GM18868 (cell line): ENCODE data around the gene ARHGEF25.
A peak's percentile ranks its signal among the peaks of the same experiment; 100 is the strongest.
"Not testable (repeated sequence)": the region's sequence is repeated elsewhere in the genome, so short reads cannot be mapped to it uniquely, and the experiment has no call there.

Source experiments
- ATAC-seq: cut with Tn5 transposase; IDR thresholded peaks from one replicate; pipeline ENCODE4 v1.9.1; 2021; ENCODE audit warnings: mild to moderate bottlenecking, moderate library complexity; ENCODE audit not compliant: unreplicated experiment

ARHGEF25 gene

DNA sequence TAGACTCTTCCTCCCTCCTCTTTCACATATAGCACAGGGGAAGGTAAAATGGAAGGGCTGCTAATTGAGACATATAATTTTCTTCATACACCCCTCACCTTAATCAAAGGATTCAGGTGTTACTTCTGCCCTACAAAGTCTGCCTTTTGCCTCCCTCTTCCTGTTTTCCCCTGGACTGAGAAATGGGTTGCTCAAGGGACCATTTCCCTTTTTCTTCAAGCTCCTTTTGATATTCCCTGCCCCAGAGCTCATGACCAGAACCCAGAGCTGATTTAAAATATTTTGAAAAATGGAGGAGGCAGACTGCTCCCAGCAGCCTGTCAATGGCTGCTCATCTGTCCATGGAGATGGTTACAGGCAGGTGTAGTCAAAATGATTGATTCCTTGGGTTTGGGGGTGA, 26.5 kb upstream of the ARHGEF25 start:
- no peak for ATAC-seq

DNA sequence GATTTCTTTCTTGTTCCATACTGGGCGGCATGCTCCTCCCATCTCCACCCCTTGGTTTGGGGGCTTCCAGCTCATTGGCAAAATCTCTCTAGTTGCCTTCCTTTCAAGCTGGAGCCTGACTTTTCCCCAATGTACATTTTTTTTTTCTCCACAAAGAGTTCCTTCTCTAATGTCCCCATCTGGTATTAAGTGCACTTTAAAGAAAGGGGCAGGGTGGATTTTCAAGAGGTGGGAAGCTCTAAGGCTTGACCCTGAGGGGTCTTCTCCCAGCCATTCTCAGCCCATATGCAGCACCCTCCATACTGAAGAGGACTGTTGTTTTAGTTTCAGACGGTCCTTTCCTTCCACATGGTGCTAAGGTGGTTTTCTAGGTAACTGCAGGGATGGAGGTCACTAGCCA, 26.1 kb upstream of the ARHGEF25 start:
- ATAC-seq = no peak

DNA sequence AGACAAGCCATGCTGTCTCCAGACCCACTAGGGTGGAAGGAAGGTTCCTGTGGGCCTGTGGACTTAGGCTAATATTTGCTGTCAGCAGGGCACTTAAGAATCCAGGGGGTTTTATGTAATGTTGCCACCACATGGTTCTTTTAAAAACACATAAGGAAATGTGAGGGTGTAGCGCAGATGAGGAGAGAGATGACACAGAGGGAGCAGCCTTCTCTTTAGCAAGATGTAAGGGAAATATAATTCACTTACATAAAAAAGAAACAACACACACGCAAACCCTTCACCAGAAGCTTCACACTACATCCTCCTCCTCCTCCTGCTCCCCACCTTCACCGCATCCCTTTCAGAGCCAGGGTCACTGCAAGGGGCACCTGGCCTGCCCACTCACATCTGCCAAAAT, 25.1 kb upstream of the ARHGEF25 start:
- no peak for ATAC-seq

DNA sequence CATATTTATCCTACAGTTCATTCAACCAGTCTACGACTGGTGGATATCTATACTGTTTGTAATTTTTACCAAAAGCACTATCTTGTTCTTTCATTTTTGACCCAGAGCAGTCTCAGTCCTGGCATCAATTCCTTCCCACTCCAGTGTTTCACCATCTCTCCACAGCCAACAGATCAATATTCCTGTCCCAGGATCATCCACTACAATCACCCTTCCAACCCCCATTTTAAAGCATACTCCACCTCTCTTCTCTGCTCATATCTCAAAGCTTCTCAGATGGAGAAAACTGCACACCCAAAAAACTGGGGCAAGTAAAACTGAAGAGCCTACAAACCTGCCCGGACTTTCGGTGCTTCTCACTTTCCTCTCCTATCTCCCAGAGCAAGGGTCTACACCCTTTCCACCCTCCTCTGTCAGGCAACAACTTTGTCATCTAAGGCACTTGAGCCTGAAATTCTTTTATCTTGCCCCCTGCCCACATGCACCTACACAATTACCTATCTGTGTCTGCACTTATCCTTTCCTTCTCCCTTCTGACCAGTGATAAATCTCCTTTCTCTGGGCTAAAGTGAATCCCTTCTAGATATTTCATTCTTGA, 24.3 kb upstream of the ARHGEF25 start:
- no peak for ATAC-seq

DNA sequence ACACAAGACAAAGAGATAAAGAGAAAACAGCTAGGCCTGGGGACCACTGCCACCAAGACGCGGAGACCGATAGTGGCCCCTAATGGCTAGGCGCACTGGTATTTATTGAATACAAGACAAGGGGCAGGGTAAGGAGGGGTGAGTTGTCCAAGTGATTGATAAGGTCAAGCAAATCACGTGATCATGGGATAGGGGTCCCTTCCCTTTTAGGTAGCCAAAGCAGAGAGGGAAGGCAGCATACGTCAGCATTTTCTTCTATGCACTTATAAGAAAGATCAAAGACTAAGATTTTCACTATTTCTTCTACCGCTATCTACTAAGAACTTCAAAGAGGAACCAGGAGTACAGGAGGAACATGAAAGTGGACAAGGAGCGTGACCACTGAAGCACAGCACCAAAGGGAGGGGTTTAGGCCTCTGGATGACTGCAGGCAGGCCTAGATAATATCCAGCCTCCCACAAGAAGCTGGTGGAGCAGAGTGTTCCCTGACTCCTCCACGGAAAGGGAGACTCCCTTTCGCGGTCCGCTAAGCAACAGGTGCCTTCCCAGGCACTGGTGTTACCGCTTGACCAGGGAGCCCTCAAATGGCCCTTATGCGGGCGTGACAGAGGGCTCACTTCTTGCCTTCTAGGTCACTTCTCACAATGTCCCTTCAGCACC, 22.2 kb upstream of the ARHGEF25 start:
- ATAC-seq = not testable (repeated sequence)

DNA sequence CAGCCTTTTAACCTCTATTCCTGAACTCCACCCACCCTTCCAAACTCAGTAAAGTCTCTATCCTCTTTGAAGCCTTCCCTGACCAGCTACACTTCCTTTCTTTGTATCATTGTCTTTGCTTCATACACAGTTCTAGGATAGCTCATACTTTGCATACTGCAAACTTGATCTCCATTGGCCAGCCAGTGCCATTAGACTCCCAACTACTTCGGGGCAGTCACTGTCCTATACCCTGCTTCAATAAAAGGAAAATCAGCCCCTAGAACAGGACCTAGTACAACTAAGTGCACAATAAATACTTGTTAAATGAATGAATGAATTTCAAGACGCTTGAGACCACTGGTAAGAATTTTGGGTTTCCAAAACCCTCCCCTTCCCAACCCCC, 20.8 kb upstream of the ARHGEF25 start:
- ATAC-seq = no peak

DNA sequence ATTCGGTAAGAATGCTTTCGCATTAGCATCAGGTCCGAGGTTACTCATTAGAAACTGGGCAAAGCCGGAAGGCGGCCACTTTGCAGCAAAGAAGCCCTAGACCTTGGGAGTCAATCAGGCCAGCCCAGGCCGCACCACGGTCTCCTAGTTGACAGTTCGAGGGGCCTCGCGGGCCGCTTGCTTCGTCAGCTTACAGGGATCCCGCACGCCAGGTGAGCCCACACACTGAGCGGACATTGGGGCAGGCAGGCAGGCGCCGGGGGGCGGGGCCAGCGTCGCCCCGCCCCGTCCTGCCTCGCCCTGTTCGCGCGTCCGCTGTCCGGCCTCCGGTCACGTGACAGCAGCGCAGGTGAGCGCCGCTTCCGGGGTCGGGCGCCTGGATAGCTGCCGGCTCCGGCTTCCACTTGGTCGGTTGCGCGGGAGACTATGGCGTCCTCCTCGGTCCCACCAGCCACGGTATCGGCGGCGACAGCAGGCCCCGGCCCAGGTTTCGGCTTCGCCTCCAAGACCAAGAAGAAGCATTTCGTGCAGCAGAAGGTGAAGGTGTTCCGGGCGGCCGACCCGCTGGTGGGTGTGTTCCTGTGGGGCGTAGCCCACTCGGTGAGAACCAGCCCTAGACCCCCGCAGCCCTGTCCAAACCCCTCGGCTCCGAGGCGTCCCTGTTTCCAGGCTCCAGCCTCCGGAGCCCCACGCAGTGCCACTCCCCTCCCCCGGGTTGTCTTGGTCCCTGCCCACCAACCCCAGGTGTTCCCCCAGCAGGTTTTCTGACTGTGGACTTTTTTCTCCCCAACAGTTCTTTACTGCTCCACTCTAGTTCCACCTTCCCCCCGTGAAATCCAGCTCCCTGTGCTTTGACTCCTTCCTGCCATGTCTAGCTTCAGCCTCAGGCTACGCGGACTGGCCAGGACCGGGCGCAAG, 20.1 kb upstream of the ARHGEF25 start, which contains the start of gene PIP4K2C:
PIP4K2C (plus strand) TSS at position 329 of the 918 bp plus-strand sequence; CDS start at position 427, 98 bp downstream.
- ATAC-seq = peak; percentile 99

DNA sequence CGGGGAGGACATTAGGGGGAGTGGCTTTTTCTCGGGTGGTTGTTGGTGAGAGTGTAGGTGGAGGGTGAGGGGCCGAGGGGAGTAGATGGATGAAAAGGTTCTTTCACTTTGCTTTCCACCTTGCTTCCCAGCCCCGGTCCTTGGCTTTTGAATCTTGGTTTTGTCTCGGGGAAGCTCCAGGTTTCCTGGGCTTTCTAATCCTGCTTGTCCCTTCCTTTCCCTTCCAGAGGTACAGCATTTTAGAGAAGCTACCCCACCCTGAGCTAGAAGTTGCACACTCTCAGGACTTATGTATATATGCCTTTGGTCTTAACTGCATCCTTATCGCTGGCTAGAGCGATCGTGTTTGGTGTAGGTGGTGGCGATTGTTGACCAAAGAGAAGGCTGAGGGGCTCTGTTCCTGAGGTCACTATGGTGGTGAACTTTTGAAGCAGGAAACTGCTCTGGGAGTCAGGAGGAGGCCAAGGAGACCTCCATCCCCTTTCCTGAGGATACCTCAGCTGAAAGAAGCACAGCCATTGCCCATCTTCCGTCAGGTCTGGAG, 19.4 kb upstream of the ARHGEF25 start:
- ATAC-seq = no peak

DNA sequence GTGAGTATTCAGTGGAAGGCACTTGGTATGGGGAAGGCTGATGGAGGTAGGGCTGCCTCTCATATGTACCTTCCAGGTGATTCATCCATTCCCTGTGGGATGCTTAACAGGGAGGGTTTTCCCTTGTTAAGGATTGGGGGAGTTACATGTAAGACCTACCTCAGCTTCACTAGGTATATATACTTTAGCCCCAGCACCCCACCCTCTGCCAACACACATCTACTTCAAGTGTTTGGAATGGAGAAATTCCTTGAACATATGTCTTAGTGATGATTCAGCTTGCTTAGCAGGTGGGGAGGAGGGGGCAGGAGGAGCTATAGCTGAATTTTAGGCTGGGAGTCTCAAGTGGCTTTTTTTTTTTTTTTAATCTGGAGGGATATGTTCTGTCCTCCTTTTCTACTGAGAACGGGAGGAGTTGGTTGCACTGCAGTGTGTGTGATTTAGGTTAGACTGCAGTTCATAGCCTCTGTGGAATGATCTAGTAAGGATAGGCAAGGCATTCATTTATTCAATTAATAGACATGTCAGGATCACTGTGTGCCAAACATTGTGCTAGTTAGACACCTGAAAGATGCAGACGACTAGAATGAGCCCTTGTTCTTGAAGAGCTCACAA, 18.6 kb upstream of the ARHGEF25 start:
- no peak for ATAC-seq

DNA sequence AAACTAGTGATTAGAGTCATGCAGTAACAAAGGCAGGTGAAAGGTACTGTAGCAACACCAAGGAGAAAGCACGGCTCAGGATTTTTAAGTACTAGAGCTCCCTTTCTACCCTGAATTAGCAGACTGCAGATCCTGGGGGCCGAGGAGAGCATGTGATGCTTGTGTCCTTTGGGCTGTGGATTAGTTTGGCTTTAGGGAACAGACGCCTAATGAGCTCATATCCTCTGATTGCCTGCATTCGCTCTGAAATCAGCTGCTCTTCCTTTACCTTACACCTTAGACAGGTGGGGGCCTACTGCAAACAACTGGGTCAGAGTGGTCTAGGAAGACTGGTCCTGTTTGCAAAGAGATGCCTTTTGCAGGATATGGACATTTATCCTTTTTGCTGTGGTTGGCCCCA, 18.0 kb upstream of the ARHGEF25 start:
- ATAC-seq = no peak

DNA sequence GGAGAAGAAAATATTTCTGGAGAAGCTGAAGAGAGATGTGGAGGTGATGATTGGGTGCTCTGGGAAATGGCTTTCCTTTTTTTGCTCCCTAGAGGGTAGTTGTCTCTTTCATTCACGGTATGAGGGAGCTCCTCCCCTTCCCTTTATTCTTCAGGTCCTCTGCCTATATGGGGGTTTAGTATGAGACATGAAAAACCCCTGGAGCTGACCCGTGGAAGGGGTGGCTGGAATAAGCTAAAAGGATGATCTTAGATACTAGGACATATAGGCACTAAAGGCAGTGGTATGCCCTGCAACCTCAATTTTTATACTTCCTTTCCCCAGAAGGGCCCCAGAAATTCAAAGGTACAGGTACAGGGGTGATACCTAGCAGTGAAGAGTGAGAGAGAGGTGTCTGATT, 10.8 kb upstream of the ARHGEF25 start:
- ATAC-seq = no peak

DNA sequence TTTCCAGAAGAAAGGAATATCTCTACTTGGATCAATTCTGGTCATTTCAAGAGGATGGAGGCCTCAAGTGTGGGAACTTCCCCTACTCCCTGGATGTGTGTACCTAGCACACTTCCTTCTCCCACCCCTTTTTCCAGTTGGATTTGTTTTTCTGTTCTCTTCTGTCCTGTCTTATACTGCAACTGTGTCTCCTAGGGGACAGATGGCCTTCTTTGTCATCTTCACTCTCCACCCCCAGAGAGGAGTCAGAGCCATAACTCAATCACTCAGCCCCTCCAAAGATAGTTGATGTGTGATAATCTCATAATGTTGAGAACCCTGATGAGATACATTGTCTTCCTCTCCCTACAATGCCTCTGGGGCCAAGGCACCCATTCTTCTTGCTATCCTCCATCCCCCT, 8.7 kb upstream of the ARHGEF25 start:
- no peak for ATAC-seq

DNA sequence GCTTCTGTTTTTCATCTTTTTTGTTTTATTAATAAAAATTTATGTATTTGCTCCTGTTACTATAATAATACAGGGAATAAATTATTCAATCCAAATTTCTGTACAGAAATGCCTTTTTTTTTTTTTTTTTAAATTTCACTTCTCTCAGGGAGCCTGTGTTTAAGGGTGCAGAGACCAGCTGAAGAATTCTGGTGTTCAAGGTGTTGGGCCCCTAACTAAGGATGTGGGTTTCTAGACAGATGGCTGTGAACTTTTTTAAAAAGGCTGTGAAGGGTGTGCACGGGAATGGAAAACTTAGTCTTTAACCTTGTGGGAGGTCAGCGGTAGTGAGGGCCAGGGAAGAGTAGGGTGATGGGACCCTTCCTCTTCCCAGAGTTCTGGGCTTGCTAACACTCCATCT, 7.9 kb upstream of the ARHGEF25 start:
- ATAC-seq = no peak

DNA sequence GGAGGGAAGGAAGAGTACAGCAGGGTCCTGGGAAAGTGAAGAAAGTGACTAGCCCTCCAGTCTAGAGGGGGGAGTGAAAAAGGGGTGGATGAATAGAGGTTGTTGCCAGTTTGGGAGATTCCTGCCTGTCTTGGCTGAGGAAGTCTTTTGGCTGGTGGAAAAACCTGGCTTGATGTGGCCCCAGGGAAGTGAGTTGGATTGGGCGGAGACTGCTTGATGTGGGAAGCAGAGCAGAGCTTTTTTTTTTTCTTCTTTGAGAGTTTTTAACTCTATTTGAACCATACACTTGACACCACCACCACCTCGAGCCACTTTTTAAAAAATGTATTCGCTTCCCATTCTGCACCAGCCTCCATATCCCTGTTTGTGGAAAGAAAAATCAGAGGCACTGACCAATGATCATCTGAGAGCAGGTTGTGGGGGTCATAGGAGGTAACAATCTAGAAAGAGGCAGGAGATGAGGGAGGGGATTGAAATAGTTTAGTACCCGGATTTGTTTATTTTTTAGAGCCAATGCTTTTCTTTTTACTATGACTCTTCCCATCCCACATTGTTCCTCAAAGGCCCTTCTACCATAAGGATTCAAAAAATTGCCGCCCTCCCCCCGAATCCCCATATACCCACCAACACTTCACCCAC, 7.3 kb upstream of the ARHGEF25 start:
- ATAC-seq = no peak

DNA sequence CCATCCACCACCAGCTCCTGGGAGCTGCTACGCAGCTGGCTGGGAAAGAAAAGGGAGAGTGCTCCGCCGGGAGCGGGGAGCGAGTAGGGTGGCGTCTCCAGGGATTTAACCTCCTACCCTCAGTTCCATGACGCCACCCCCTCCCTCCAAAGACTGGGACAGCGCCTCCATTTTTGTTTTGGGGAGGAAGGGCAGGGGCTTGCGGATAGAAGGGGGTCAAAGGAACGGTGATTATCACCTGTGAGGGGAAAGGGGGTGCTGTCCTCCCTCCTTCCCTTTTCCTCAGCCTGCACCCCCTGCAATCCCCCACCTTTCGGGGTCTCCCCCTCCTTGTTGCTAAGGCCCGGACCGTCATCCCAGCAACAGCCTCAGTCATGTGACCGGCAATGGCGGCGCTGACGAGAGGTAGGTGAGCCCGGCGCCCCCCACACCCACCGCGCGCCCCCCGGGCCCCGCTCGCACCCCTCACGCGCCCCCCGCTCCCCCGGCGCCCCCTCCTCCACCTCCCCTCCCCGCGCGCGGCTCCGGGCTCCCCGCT, 6.7 kb upstream of the ARHGEF25 start, which contains the start of gene DTX3:
DTX3 (plus strand) TSS at position 371 of the 538 bp plus-strand sequence. CDS start 1,694 bp downstream, outside the sequence.
- peak; percentile 72 for ATAC-seq

DNA sequence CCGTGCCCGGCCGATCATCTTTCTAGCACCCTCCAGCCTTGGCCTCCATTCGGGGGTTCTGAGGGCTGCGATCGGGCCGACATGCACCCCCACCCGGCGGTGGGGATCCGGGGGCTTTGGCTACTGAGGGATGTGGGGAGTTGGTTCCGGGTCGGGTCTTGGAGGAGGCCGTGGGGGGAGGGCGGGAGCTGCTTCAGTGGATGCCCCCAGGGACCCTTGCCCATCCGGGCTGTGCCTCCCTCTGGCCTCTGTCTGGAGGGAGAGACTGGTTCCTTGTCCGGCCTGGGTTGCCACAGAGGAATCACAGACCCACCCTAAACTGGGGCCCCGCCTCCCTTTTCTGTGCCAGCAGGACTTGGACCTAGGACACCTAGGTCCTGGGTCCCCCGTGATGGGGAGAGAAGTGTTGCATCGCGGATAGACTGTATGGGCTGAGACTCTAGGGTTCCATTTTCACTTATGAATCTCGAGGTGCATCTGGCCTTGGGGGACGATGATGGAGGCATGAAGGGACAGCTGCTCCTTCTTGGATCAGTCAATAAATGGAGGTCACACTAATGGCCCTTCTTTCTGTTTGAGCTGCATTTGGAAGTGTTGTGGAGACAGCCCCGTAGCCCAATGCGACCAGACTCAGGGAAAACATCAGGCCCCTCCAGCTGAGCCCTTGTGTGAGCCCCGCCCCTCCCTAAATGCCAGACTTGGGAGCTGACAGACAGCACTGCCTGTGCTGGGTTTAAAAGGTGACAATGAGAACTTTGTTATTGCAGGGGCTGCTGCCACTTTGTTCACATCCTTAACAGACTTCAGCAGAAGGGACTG, 6.0 kb upstream of the ARHGEF25 start:
- peak; percentile 37 for ATAC-seq

DNA sequence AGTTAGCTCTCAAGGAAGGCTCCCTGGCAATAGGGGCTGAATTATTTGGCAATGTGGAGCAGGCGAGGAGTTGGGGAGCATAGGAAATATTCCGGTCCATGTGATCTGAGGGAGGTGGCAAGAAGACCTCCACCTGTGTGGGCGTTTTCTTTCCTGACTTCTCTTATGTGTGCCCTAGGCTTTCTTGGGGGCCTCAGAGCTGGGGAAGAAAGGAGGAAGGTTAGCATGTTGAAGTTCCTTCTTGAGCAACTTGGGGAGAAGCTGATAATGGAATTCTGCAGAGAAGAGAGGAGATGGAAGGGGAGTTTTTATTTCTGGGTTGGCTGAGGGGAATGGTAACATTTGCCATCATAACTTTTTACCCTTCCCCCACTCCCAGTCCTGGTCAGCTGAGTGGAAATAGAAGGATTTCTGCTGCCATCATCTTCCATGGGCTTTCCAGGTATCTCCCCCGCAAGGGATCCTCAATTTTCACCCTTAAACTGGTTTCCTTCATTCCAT, 5.4 kb upstream of the ARHGEF25 start:
- no peak for ATAC-seq

DNA sequence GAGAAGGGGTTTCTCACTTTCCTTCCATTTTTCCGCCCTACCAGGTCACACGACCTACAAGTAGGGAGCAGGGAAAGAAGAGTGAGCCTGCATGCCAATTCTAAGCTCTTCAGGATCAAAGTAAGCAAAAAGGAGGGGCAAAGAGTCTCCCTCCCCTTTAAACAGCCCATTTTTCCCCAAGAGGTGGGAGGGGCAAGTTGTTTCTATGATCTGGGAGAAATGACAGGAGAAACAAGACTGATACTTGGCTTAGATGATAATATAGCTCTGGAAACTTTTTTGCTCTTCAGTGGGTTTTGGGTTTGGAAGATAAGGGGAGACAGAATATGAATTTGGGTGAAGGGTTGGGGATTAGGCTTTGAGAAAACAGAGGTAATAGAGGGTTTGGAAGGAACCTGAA, 4.8 kb upstream of the ARHGEF25 start:
- ATAC-seq = no peak

DNA sequence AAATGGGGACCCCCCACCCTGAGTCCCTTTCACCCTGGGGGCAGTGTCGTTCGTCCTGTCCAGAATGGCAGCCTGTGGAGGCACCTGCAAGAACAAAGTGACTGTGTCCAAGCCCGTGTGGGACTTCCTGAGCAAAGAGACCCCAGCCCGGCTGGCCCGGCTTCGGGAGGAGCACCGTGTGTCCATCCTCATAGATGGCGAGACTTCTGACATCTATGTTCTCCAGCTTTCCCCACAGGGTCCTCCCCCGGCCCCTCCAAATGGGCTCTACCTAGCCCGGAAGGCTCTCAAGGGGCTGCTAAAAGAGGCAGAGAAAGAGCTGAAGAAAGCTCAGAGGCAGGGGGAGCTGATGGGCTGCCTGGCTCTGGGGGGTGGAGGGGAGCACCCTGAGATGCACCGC, 4.4 kb upstream of the ARHGEF25 start:
- no peak for ATAC-seq
